Measurements from ENCODE around the gene DOCK2.

The DOCK2 gene

DNA sequence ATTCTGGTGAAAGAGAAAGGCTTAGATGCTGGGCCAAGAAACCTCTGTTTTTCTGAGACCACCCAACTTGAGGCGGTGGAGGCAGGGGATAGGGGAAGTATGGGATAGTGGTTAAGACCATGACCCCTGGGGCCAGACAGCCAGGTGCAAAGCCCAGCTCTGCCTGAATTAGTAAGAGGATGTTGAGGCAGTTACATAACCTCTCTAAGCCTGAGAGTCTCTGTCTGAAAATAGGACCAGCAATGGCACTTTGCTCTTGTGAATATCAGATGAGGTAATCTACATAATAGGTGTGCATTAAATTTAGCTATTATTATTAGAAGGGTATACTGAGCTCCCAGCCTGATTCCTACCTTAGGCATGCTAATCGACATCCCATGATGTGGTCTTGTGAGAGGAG lies 68.2 kb downstream of the DOCK2 start:
- Histone ChIP-seq H3K9ac (ENCODE audit: low read length) (no peak overlapping the region), H3K27me3 (ENCODE audit: control insufficient read depth in 1 of 2, insufficient read depth in 2 of 2, low read length in 2 of 2) (no peaks in the 10 kb centered on the region), H3K9me3 (ENCODE audit: low read length) (no peaks in the 10 kb centered on the region), H3K4me1 (ENCODE audit: insufficient read depth, low read length) (no peaks in the 10 kb centered on the region), H3K4me3 (ENCODE audit: low read depth in 1 of 2, low read length in 2 of 2) (no peak overlapping the region), H3K36me3 (ENCODE audit: insufficient read depth, low read length) (no peaks in the 10 kb centered on the region), H3K27ac (ENCODE audit: low read depth, low read length) (no peak overlapping the region)

GRCh38 chr5:169706071-169706470 lies 69.0 kb downstream of the DOCK2 start:
- Histone ChIP-seq H3K36me3 (ENCODE audit: insufficient read depth, low read length) (no peaks in the 10 kb centered on the region), H3K9me3 (ENCODE audit: low read length) (no peaks in the 10 kb centered on the region), H3K9ac (ENCODE audit: low read length) (no peak overlapping the region), H3K27me3 (ENCODE audit: control insufficient read depth in 1 of 2, insufficient read depth in 2 of 2, low read length in 2 of 2) (no peaks in the 10 kb centered on the region), H3K4me3 (ENCODE audit: low read depth in 1 of 2, low read length in 2 of 2) (no peak overlapping the region), H3K4me1 (ENCODE audit: insufficient read depth, low read length) (no peaks in the 10 kb centered on the region), H3K27ac (ENCODE audit: low read depth, low read length) (no peak overlapping the region)

- Histone ChIP-seq H3K4me3 (ENCODE audit: low read depth in 1 of 2, low read length in 2 of 2) (no peak overlapping the region), H3K36me3 (ENCODE audit: insufficient read depth, low read length) (no peaks in the 10 kb centered on the region), H3K9ac (ENCODE audit: low read length) (no peak overlapping the region), H3K27me3 (ENCODE audit: control insufficient read depth in 1 of 2, insufficient read depth in 2 of 2, low read length in 2 of 2) (no peaks in the 10 kb centered on the region), H3K4me1 (ENCODE audit: insufficient read depth, low read length) (no peaks in the 10 kb centered on the region), H3K9me3 (ENCODE audit: low read length) (no peaks in the 10 kb centered on the region), H3K27ac (ENCODE audit: low read depth, low read length) (no peak overlapping the region)
These were observed 69.8 kb downstream of the DOCK2 start for GRCh38 chr5:169706758-169707450.

DNA sequence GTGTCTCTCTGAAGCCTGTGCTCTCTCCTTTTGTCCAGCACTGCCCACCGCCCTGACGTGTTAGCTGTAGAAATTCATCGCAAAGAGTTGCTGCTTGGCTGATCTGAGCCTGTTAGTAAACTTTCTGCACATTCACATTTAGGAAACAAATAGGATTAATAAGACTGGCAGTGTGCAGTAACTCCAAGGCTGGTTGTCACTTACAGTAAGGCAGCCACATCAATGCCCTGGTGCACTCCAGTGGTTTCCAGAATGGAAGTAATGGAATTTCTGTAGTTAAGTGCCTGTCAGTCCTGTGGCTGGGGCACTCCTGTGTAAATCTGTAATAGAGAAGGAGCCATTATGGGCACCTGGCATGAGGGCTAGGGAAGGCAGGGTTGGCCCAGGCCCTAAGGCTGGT lies 70.6 kb downstream of the DOCK2 start:
- Histone ChIP-seq H3K9ac (ENCODE audit: low read length) (no peak overlapping the region), H3K27me3 (ENCODE audit: control insufficient read depth in 1 of 2, insufficient read depth in 2 of 2, low read length in 2 of 2) (no peaks in the 10 kb centered on the region), H3K27ac (ENCODE audit: low read depth, low read length) (no peak overlapping the region), H3K9me3 (ENCODE audit: low read length) (no peaks in the 10 kb centered on the region), H3K36me3 (ENCODE audit: insufficient read depth, low read length) (no peaks in the 10 kb centered on the region), H3K4me3 (ENCODE audit: low read depth in 1 of 2, low read length in 2 of 2) (no peak overlapping the region), H3K4me1 (ENCODE audit: insufficient read depth, low read length) (no peaks in the 10 kb centered on the region)

DNA sequence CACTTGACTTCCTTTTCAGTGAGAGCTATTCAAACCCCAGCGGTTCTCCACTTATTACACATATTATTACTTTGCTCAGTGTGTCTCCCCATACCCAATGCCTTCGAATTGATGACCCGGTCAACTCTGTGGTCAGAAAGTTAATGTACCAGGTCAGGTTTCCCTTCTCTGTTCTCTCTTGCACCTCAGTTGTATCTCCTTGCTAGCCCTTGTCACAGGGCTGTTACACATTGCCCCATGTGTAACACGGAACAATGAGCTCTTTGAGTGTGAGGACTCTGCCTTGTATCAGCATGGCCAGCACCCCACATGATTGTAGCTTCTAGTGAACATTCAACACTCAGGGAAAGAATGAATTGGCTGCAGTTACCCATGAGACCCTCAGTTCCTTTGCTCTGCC lies 73.6 kb downstream of the DOCK2 start:
- H3K4me3 ChIP-seq (ENCODE audit: low read depth in 1 of 2, low read length in 2 of 2) = no peak overlapping the region
- H3K4me1 ChIP-seq (ENCODE audit: insufficient read depth, low read length) = no peaks in the 10 kb centered on the region
- no peaks in the 10 kb centered on the region for H3K27me3 ChIP-seq (ENCODE audit: control insufficient read depth in 1 of 2, insufficient read depth in 2 of 2, low read length in 2 of 2)
- no peak overlapping the region for H3K9ac ChIP-seq (ENCODE audit: low read length)
- H3K9me3 ChIP-seq (ENCODE audit: low read length) = no peaks in the 10 kb centered on the region
- no peaks in the 10 kb centered on the region for H3K36me3 ChIP-seq (ENCODE audit: insufficient read depth, low read length)
- no peak overlapping the region for H3K27ac ChIP-seq (ENCODE audit: low read depth, low read length)

DNA sequence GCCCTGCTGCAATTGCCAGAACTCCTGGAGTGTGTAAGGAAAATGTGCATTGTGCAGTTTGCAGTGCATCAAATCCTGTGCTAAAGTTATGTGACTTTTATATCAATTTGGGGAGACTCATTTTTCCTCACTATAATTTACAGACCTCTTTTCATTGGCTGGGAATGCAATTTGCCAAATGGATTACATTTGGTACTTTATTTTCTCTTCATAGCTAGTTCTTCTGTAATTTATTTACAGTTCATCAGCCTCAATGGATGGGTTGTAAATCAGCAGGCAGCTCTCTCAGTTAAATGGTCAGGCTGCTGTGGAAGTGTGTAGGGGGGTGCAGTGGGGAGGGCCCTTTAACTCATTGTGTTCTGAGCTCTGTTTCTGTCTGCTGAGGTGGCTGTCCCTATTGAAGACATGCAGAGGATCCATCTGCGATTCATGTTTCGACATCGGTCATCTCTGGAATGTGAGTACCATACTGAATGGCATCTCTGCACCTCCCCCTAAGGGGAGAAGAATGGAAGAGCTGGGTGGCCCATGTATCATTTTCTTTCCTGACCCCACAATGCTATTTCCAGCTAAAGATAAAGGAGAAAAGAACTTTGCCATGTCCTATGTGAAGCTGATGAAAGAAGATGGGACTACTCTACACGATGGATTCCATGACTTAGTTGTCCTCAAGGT lies 74.6 kb downstream of the DOCK2 start:
- Histone ChIP-seq H3K36me3 (ENCODE audit: insufficient read depth, low read length) (no peaks in the 10 kb centered on the region), H3K27me3 (ENCODE audit: control insufficient read depth in 1 of 2, insufficient read depth in 2 of 2, low read length in 2 of 2) (no peaks in the 10 kb centered on the region), H3K9ac (ENCODE audit: low read length) (no peak overlapping the region), H3K4me3 (ENCODE audit: low read depth in 1 of 2, low read length in 2 of 2) (no peak overlapping the region), H3K4me1 (ENCODE audit: insufficient read depth, low read length) (no peaks in the 10 kb centered on the region), H3K27ac (ENCODE audit: low read depth, low read length) (no peak overlapping the region), H3K9me3 (ENCODE audit: low read length) (no peaks in the 10 kb centered on the region)

- Histone ChIP-seq H3K27ac (ENCODE audit: low read depth, low read length) (no peak overlapping the region), H3K9me3 (ENCODE audit: low read length) (no peaks in the 10 kb centered on the region), H3K4me1 (ENCODE audit: insufficient read depth, low read length) (no peaks in the 10 kb centered on the region), H3K9ac (ENCODE audit: low read length) (no peak overlapping the region), H3K27me3 (ENCODE audit: control insufficient read depth in 1 of 2, insufficient read depth in 2 of 2, low read length in 2 of 2) (no peaks in the 10 kb centered on the region), H3K36me3 (ENCODE audit: insufficient read depth, low read length) (no peaks in the 10 kb centered on the region), H3K4me3 (ENCODE audit: low read depth in 1 of 2, low read length in 2 of 2) (no peak overlapping the region)
These were observed 75.4 kb downstream of the DOCK2 start for GRCh38 chr5:169712428-169712827.

DNA sequence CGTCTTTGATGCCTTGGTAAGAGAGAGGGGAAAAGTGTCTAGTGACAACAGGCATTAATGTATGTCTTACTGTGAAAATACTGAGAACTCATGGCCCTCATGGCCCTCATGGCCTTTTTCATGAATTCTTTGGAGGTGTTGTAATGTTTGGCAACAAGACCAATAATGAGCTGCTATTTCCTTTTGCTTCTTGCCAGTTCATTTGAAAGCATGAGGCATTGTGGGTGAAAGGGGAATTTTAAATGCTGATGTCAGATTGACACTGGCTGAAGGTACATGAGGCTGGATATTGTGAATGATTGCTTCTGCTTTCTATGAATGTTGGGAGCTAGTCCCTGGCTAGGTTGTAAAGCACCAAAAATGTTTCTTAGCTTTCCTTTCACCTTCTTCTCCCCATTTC lies 79.2 kb downstream of the DOCK2 start:
- no peaks in the 10 kb centered on the region for H3K27me3 ChIP-seq (ENCODE audit: control insufficient read depth in 1 of 2, insufficient read depth in 2 of 2, low read length in 2 of 2)
- no peaks in the 10 kb centered on the region for H3K9me3 ChIP-seq (ENCODE audit: low read length)
- no peak overlapping the region for H3K4me3 ChIP-seq (ENCODE audit: low read depth in 1 of 2, low read length in 2 of 2)
- H3K27ac ChIP-seq (ENCODE audit: low read depth, low read length) = no peak overlapping the region
- no peaks in the 10 kb centered on the region for H3K36me3 ChIP-seq (ENCODE audit: insufficient read depth, low read length)
- H3K4me1 ChIP-seq (ENCODE audit: insufficient read depth, low read length) = no peaks in the 10 kb centered on the region
- H3K9ac ChIP-seq (ENCODE audit: low read length) = no peak overlapping the region

DNA sequence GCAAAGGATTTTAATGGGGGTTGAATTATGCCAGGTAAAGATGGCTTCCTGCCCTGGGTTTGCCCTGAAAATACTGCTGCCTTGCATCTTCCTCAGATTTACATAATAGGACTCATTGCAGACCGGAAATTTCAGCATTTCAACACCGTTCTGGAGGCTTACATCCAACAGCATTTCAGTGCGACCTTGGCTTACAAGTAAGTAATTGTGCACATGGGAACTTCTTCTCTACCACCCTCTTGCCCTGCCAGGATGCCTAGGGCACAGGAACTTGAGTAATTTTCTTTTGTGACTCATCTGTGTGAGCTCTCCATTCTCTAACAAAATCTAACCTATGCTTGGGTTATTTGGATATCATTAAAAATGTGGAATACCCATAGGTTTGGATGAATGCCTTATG lies 80.2 kb downstream of the DOCK2 start:
- no peaks in the 10 kb centered on the region for H3K27me3 ChIP-seq (ENCODE audit: control insufficient read depth in 1 of 2, insufficient read depth in 2 of 2, low read length in 2 of 2)
- no peaks in the 10 kb centered on the region for H3K36me3 ChIP-seq (ENCODE audit: insufficient read depth, low read length)
- no peak overlapping the region for H3K4me3 ChIP-seq (ENCODE audit: low read depth in 1 of 2, low read length in 2 of 2)
- H3K4me1 ChIP-seq (ENCODE audit: insufficient read depth, low read length) = no peaks in the 10 kb centered on the region
- H3K9me3 ChIP-seq (ENCODE audit: low read length) = no peaks in the 10 kb centered on the region
- H3K27ac ChIP-seq (ENCODE audit: low read depth, low read length) = no peak overlapping the region
- H3K9ac ChIP-seq (ENCODE audit: low read length) = no peak overlapping the region

GRCh38 chr5:169719360-169720314 lies 82.6 kb downstream of the DOCK2 start:
- Histone ChIP-seq H3K27ac (ENCODE audit: low read depth, low read length) (no peak overlapping the region), H3K4me3 (ENCODE audit: low read depth in 1 of 2, low read length in 2 of 2) (no peak overlapping the region), H3K36me3 (ENCODE audit: insufficient read depth, low read length) (no peaks in the 10 kb centered on the region), H3K27me3 (ENCODE audit: control insufficient read depth in 1 of 2, insufficient read depth in 2 of 2, low read length in 2 of 2) (no peaks in the 10 kb centered on the region), H3K9me3 (ENCODE audit: low read length) (no peaks in the 10 kb centered on the region), H3K4me1 (ENCODE audit: insufficient read depth, low read length) (no peaks in the 10 kb centered on the region), H3K9ac (ENCODE audit: low read length) (no peak overlapping the region)

GRCh38 chr5:169721771-169722170 lies 84.7 kb downstream of the DOCK2 start:
- Histone ChIP-seq H3K27ac (ENCODE audit: low read depth, low read length) (no peak overlapping the region), H3K4me1 (ENCODE audit: insufficient read depth, low read length) (no peaks in the 10 kb centered on the region), H3K27me3 (ENCODE audit: control insufficient read depth in 1 of 2, insufficient read depth in 2 of 2, low read length in 2 of 2) (no peaks in the 10 kb centered on the region), H3K36me3 (ENCODE audit: insufficient read depth, low read length) (no peaks in the 10 kb centered on the region), H3K9ac (ENCODE audit: low read length) (no peak overlapping the region), H3K4me3 (ENCODE audit: low read depth in 1 of 2, low read length in 2 of 2) (no peak overlapping the region), H3K9me3 (ENCODE audit: low read length) (no peaks in the 10 kb centered on the region)

Measured in muscle layer of colon (tissue), 2 donors.